Measurements from ENCODE around the gene ACOT7. TPM values are rescaled to one million over a fixed set of nuclear protein-coding genes. Genes with fewer than 3 reads are reported as not detected.
A peak's percentile ranks its signal among the peaks of the same experiment; 100 is the strongest.

Gene ACOT7
- total RNA-seq, 3 donors from 2014 or later: 9.4 to 12.8 (median 11.5) TPM

DNA sequence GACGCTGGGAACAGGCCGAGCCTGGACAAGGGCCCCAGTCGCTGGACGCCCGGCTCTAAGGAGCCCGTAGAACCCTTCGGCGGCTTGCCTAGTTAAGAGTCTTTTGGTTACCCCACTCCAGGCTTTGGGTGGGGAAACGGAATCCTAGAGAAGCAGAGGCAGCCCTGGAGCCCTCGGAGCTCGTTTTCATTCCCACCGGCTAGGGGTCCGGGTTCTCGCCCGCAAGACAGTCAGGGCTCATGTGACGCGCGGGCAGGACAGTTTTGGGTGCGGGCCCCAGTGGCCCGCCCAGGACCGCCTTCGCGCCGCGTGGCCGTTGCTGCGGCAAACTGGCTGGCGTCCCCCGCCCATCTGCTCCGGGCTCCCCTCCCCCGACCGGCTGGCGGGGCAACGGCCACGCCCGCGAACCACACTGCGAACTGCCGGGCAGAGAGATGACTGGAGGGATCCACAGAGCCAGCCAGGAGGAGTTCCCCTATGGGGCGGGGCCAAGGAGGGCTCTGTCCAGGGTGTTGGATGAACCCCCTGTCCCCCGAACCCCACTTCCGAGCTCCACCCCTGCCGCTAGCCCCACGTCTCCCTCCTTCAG, 27.0 kb upstream of the ACOT7 start:
- no peaks in the 10 kb centered on the region for H3K9me3 ChIP-seq
- no peak for DNase-seq (ENCODE audit: low spot score in 2 of 2)
- TF ChIP-seq POLR2AphosphoS5 (IDR thresholded peaks at IDR 0.05): no peak
- TF ChIP-seq, protein P1, sequence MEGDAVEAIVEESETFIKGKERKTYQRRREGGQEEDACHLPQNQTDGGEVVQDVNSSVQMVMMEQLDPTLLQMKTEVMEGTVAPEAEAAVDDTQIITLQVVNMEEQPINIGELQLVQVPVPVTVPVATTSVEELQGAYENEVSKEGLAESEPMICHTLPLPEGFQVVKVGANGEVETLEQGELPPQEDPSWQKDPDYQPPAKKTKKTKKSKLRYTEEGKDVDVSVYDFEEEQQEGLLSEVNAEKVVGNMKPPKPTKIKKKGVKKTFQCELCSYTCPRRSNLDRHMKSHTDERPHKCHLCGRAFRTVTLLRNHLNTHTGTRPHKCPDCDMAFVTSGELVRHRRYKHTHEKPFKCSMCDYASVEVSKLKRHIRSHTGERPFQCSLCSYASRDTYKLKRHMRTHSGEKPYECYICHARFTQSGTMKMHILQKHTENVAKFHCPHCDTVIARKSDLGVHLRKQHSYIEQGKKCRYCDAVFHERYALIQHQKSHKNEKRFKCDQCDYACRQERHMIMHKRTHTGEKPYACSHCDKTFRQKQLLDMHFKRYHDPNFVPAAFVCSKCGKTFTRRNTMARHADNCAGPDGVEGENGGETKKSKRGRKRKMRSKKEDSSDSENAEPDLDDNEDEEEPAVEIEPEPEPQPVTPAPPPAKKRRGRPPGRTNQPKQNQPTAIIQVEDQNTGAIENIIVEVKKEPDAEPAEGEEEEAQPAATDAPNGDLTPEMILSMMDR (IDR thresholded peaks at IDR 0.05): no peak
- no peak for TF ChIP-seq POLR2A (IDR thresholded peaks at IDR 0.05)
- peaks cover 11 to 20% of the 10 kb centered on the region in 2 donors for H3K4me1 ChIP-seq
- peaks cover 19 to 71% of the 10 kb centered on the region in 2 donors for H3K27me3 ChIP-seq
- H3K4me3 ChIP-seq: peak overlapping the region in 2 of 3 donors; percentile 27 to 68
- no peak overlapping the region for H3K27ac ChIP-seq
- no peaks in the 10 kb centered on the region for H3K36me3 ChIP-seq
- intact Hi-C loops (cut with DNase I; ENCODE audit: low total_unique reads): no loop called here

DNA sequence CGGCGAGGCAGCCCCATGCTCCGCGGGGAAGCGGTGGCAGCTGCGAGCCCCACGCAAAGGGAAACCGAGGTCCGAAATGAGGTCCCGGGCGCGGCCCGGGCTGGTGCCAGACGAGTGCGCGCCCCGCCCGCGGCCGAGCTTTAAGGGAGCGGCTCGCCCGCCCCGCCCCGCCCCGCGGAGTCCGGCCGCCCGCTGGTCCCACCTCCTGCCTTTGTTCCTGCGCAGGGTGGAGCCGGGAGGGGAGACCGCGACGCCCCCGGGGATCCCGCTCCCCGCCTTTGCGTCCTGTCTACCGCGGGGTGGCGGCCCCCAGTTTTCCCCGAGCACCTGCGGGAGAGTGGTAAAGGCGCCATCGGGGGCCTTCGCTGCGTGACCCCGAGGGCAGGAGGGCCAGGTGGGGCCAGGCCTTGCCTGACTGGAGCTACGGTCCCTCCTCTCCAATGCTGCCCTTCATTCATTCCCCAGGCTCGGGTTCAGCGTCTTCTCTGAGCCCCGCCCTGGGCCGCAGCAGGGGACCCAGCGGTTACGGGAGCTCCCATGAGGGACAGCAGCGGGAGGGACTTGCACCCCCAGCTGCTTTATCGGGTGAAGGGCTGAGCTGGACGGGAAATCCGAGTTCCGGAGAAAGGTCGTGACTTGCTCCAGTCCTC, 26.4 kb upstream of the ACOT7 start, which contains the start of gene HES2:
HES2 (minus strand) TSS at position 116 of the 650 bp plus-strand sequence; CDS start at position 17, 99 bp downstream.
- H3K4me1 ChIP-seq: peaks cover 6 to 15% of the 10 kb centered on the region in 2 donors
- no peaks in the 10 kb centered on the region for H3K36me3 ChIP-seq
- peak within 1 kb of the TSS; percentile 27 to 68 (median 52) for H3K4me3 ChIP-seq
- TF ChIP-seq POLR2A (IDR thresholded peaks at IDR 0.05): no peak
- no peak for TF ChIP-seq POLR2AphosphoS5 (IDR thresholded peaks at IDR 0.05)
- TF ChIP-seq, protein P1 (IDR thresholded peaks at IDR 0.05): no peak
- DNase-seq (ENCODE audit: low spot score in 2 of 2): no peak
- no peak within 1 kb of the TSS for H3K27ac ChIP-seq
- peaks cover 17 to 68% of the 10 kb centered on the region in 2 donors for H3K27me3 ChIP-seq
- intact Hi-C loops (cut with DNase I; ENCODE audit: low total_unique reads): no loop called here
- no peaks in the 10 kb centered on the region for H3K9me3 ChIP-seq

DNA sequence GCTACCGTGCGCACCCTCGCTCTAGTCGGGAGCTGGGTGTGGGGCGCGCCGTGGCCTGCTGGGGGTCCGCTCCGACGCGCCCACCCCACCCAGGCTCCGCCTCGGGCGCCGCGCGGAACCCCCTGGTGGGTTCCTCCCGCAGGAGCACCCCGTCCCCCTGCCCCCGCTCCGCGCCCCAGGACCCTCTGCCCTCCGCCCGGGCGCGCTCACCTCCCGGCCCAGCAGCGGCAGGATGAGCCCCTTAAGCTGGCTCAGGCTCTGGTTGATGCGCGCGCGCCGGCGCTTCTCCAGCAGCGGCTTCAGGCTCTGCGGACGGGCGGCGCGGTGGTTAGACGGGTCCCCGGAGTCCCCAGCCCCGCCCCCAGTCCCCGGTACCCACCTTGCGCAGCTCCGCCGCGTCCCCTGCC, 25.8 kb upstream of the ACOT7 start:
- Histone ChIP-seq H3K4me3 (peak overlapping the region; percentile 27 to 68 (median 52)), H3K4me1 (peaks cover 4 to 15% of the 10 kb centered on the region in 2 donors), H3K27me3 (peaks cover 15 to 70% of the 10 kb centered on the region in 2 donors), H3K27ac (no peak overlapping the region), H3K36me3 (no peaks in the 10 kb centered on the region), H3K9me3 (no peaks in the 10 kb centered on the region)
- intact Hi-C loops (cut with DNase I; ENCODE audit: low total_unique reads): no loop called here
- DNase-seq (ENCODE audit: low spot score in 2 of 2): no peak
- TF ChIP-seq POLR2AphosphoS5 (IDR thresholded peaks at IDR 0.05) (no peak), POLR2A (IDR thresholded peaks at IDR 0.05) (no peak)
- TF ChIP-seq, protein P1 (IDR thresholded peaks at IDR 0.05): no peak

DNA sequence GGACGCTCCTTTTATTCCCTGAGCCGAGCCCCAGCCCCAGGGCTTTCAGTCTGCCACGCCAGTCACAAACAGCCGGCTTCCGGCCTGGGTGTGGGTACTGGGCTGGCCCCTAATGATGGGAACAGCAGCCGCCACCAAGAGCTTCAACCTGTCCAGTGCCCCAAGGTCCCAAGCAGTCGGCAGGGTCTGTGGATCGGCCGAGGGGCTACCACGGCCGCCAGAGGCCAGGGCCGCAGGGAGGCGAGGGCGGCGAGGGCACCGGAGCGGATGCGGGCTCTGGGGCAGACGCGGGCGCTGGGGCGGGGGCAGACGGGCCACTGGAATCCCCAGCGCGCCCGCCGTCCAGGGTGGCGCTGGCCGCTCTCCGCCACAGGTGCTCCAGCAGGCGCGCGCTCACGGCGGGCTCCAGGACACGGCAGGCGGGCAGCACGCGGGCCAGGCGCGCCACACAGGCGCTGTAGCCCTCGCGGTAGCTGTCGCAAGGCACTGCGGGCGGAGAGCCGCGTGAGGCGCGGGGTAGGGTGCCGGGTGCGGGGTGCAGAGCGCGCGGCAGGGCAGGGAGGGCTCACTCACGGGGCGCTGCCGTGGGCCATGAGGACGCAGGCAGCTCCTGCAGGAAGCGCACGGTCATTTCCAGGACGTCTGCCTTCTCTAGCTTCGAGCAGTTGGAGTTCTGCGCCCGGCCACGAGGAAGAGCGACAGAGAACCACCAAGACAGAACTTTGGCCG, 25.3 kb upstream of the ACOT7 start:
- peak overlapping the region in 2 of 3 donors; percentile 52 to 68 for H3K4me3 ChIP-seq
- TF ChIP-seq POLR2AphosphoS5 (IDR thresholded peaks at IDR 0.05): no peak
- TF ChIP-seq POLR2A (IDR thresholded peaks at IDR 0.05): no peak
- TF ChIP-seq, protein P1 (IDR thresholded peaks at IDR 0.05): no peak
- DNase-seq (ENCODE audit: low spot score in 2 of 2): no peak
- H3K4me1 ChIP-seq: peaks cover under 1 to 13% of the 10 kb centered on the region in 2 donors
- H3K27ac ChIP-seq: no peak overlapping the region
- H3K36me3 ChIP-seq: no peaks in the 10 kb centered on the region
- H3K27me3 ChIP-seq: peaks cover 15 to 72% of the 10 kb centered on the region in 2 donors
- intact Hi-C loops (cut with DNase I; ENCODE audit: low total_unique reads): no loop called here
- H3K9me3 ChIP-seq: no peaks in the 10 kb centered on the region

All from breast epithelium (tissue), 4 donors.